ENCODE results near the gene LAMA2.

DNA sequence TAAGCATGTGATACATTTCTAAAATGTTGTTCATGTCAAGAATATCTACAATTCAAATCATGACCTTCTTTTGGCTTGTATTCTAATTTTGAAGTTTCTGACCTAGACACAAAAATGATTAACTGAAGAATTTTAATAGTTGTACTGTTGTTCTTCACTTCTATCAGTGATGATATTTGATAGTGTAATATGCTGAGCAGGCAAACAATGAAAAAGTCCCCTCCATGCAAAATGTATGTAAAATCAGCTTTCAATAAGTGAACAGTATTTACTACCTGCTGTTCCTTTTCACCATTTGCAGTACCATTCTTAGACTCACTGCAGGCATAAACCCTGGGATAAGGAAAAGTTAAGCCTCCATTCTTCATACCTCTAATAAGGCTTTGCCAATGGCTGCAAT is 201.5 kb downstream of the LAMA2 start:
- TF ChIP-seq SIN3A (conservative IDR thresholded peaks at IDR 0.05 in 1 of 2, IDR thresholded peaks at IDR 0.05 in 1 of 2; ENCODE audit: low read depth in 1 of 2, low read length in 2 of 2) (no peak), EP300 (IDR thresholded peaks at IDR 0.05; ENCODE audit: borderline replicate concordance in 1 of 2, low read depth in 2 of 2, low read length in 2 of 2) (no peak), NRF1 (IDR thresholded peaks at IDR 0.05; ENCODE audit: low read depth, low read length) (no peak), CTCF (IDR thresholded peaks at IDR 0.05; ENCODE audit: control extremely low read depth in 1 of 3, insufficient read depth in 1 of 3, low read depth in 1 of 3, low read length in 3 of 3) (no peak), POLR2AphosphoS5 (IDR thresholded peaks at IDR 0.05; ENCODE audit: low read depth, low read length) (no peak), POLR2A (IDR thresholded peaks at IDR 0.05; ENCODE audit: control extremely low read depth in 1 of 2, low read depth in 2 of 2, low read length in 2 of 2) (no peak), CHD1 (IDR thresholded peaks at IDR 0.05; ENCODE audit: low read depth, low read length) (no peak), GABPA (IDR thresholded peaks at IDR 0.05; ENCODE audit: borderline replicate concordance, insufficient read depth, low read length) (no peak), EZH2 (IDR thresholded peaks at IDR 0.05; ENCODE audit: low read depth, low read length, severe bottlenecking) (no peak), RAD21 (IDR thresholded peaks at IDR 0.05 in 1 of 2, conservative IDR thresholded peaks at IDR 0.05 in 1 of 2; ENCODE audit: low read depth in 2 of 2, low read length in 2 of 2) (no peak), SP1 (IDR thresholded peaks at IDR 0.05; ENCODE audit: low read depth, low read length) (no peak)
